Measurements from ENCODE around the gene BPTF. TPM values are rescaled to one million over a fixed set of nuclear protein-coding genes. Genes with fewer than 3 reads are reported as not detected.
"Not testable (repeated sequence)": the region's sequence is repeated elsewhere in the genome, so short reads cannot be mapped to it uniquely, and the experiment has no call there.

Gene BPTF
- 72.9 TPM for total RNA-seq
- long read RNA-seq, partial matches to known transcripts: 14 of 24 reads
- long read RNA-seq, other reads (novel, unspliced or antisense): 10 of 24 reads

- intact Hi-C loops (cut with DNase I): loop anchor here (2.0 to 5.0 kb wide), 2 partner anchors 37 to 108 kb away; partner anchors contain the start of gene NOL11
- peak; percentile 97 for DNase-seq (ENCODE audit: low spot score)
Measured at GRCh38 chr17:67824735-67825626, at the start of gene BPTF. Gene BPTF (plus strand): TSS chr17:67825503. CDS start chr17:67825725, 222 bp downstream.

GRCh38 chr17:67779098-67779672 is 46.1 kb upstream of the BPTF start:
- no peak for DNase-seq (ENCODE audit: low spot score)
- intact Hi-C loops (cut with DNase I): no loop called here

GRCh38 chr17:67784364-67785121 is 40.8 kb upstream of the BPTF start:
- peak; percentile 66 for DNase-seq (ENCODE audit: low spot score)
- intact Hi-C loops (cut with DNase I): no loop called here

GRCh38 chr17:67785122-67785477 is 40.2 kb upstream of the BPTF start:
- intact Hi-C loops (cut with DNase I): no loop called here
- DNase-seq (ENCODE audit: low spot score): peak; percentile 5

- no peak for DNase-seq (ENCODE audit: low spot score)
- intact Hi-C loops (cut with DNase I): no loop called here
Measured at GRCh38 chr17:67785504-67785903, 39.8 kb upstream of the BPTF start.

- intact Hi-C loops (cut with DNase I): no loop called here
- peak; percentile 84 for DNase-seq (ENCODE audit: low spot score)
Measured at GRCh38 chr17:67800495-67800928, 24.8 kb upstream of the BPTF start.

- intact Hi-C loops (cut with DNase I): no loop called here
- no peak for DNase-seq (ENCODE audit: low spot score)
Measured at GRCh38 chr17:67801626-67802175, 23.6 kb upstream of the BPTF start.

GRCh38 chr17:67810464-67810863 is 14.8 kb upstream of the BPTF start:
- intact Hi-C loops (cut with DNase I): no loop called here
- no peak for DNase-seq (ENCODE audit: low spot score)

GRCh38 chr17:67812380-67812779 is 12.9 kb upstream of the BPTF start:
- DNase-seq (ENCODE audit: low spot score); intact Hi-C loops (cut with DNase I): not testable (repeated sequence)

- DNase-seq (ENCODE audit: low spot score): no peak
Measured at GRCh38 chr17:67813803-67814180, 11.5 kb upstream of the BPTF start.

GRCh38 chr17:67818110-67819002 is 6.9 kb upstream of the BPTF start:
- no peak for DNase-seq (ENCODE audit: low spot score)
- intact Hi-C loops (cut with DNase I): no loop called here

More at GRCh38 chr17:67813803-67814180, 11.5 kb upstream of the BPTF start:
- intact Hi-C loops (cut with DNase I): no loop called here

GRCh38 chr17:67819722-67820121 is 5.6 kb upstream of the BPTF start:
- DNase-seq (ENCODE audit: low spot score): no peak
- intact Hi-C loops (cut with DNase I): no loop called here

GRCh38 chr17:67821871-67822367 is 3.4 kb upstream of the BPTF start:
- no peak for DNase-seq (ENCODE audit: low spot score)
- intact Hi-C loops (cut with DNase I): no loop called here

GRCh38 chr17:67825627-67826601 is 611 bp downstream of the BPTF start:
- intact Hi-C loops (cut with DNase I): loop anchor here (2.0 to 5.0 kb wide), 2 partner anchors 36 to 109 kb away; partner anchors contain the start of gene NOL11
- peak; percentile 77 for DNase-seq (ENCODE audit: low spot score)

- intact Hi-C loops (cut with DNase I): loop anchor here (5.0 kb wide), 1 partner anchor 33 kb away; no protein-coding TSS in a partner anchor
- DNase-seq (ENCODE audit: low spot score): no peak
Measured at GRCh38 chr17:67829331-67829730, 4.0 kb downstream of the BPTF start.

GRCh38 chr17:67830440-67830839 is 5.1 kb downstream of the BPTF start:
- intact Hi-C loops (cut with DNase I): no loop called here
- no peak for DNase-seq (ENCODE audit: low spot score)

- intact Hi-C loops (cut with DNase I): no loop called here
Measured at GRCh38 chr17:67831268-67831667, 6.0 kb downstream of the BPTF start.

More at GRCh38 chr17:67831268-67831667, 6.0 kb downstream of the BPTF start:
- no peak for DNase-seq (ENCODE audit: low spot score)

Data from cardiac septum (tissue), 1 donor.